Effector CD4-positive, alpha-beta T cell (primary cell): ENCODE measurements around the gene CPNE9. TPM values are rescaled to one million over a fixed set of nuclear protein-coding genes. Genes with fewer than 3 reads are reported as not detected.

Experiments
- DNase-seq: peaks from one replicate; pipeline ENCODE4 v3.0.0-alpha.2; 2020
- total RNA-seq: gene quantifications from one replicate; lab custom pipeline; 2026; lab: John Stamatoyannopoulos, UW

The CPNE9 gene, protein sequence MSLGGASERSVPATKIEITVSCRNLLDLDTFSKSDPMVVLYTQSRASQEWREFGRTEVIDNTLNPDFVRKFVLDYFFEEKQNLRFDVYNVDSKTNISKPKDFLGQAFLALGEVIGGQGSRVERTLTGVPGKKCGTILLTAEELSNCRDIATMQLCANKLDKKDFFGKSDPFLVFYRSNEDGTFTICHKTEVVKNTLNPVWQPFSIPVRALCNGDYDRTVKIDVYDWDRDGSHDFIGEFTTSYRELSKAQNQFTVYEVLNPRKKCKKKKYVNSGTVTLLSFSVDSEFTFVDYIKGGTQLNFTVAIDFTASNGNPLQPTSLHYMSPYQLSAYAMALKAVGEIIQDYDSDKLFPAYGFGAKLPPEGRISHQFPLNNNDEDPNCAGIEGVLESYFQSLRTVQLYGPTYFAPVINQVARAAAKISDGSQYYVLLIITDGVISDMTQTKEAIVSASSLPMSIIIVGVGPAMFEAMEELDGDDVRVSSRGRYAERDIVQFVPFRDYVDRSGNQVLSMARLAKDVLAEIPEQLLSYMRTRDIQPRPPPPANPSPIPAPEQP
- total RNA-seq = not detected

DNA sequence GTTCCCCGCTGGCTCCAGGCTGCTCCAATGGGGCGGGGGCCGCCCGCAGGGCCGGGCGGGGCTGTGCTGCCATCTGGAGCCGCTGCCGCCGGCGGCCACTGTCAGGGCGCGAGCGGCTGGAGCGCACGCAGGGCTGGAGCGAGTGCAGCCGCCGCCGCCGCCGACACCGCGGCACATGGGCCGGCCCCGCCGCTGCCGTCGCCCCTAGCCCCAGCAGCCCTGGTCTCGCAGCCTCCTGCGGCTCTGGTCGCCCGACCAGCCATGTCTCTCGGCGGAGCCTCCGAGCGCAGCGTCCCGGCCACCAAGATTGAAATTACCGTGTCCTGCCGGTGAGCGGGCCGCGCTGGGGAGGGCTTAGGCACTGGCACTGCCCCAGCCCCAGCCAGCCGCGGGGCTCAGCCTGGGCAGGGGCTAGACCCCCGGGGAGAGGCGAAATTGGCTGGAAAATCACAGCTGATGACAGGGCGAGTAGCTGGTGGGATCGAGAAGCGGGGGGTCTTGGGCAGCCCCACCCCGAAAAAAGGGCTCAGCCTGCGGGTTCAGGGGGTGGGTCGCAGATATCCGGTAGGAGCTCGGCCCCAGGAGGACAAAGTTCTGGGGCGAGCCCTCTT lies at the start of gene CPNE9:
Gene CPNE9 (plus strand): TSS at position 98 of the 611 bp plus-strand sequence. CDS start 164 bp downstream, at position 262.
- DNase-seq = no peak

DNA sequence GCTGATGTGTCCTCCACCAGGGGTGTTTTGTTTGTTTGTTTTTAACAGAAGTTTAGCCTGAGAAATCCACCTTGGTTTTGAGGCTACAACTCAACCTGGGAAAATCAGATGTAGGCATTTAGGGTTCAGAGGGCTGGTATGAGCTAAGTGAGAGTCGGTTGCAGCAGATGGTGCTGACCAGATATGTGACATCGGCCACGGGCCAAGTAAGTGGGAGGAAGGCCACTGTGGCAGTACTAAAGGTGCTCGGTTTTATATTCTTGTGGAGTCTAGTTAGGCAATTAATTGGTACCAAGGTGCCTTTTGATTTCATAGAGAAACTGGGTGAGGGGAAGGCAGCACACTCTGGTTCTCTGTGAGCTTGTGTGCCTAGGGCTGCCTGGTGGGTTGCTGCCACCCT lies 43.8 kb upstream of the CPNE9 start:
- DNase-seq = no peak

- DNase-seq = no peak
Measured at GRCh38 chr3:9660972-9661371, 42.7 kb upstream of the CPNE9 start.

GRCh38 chr3:9664119-9664751 lies 39.4 kb upstream of the CPNE9 start:
- DNase-seq = no peak

DNA sequence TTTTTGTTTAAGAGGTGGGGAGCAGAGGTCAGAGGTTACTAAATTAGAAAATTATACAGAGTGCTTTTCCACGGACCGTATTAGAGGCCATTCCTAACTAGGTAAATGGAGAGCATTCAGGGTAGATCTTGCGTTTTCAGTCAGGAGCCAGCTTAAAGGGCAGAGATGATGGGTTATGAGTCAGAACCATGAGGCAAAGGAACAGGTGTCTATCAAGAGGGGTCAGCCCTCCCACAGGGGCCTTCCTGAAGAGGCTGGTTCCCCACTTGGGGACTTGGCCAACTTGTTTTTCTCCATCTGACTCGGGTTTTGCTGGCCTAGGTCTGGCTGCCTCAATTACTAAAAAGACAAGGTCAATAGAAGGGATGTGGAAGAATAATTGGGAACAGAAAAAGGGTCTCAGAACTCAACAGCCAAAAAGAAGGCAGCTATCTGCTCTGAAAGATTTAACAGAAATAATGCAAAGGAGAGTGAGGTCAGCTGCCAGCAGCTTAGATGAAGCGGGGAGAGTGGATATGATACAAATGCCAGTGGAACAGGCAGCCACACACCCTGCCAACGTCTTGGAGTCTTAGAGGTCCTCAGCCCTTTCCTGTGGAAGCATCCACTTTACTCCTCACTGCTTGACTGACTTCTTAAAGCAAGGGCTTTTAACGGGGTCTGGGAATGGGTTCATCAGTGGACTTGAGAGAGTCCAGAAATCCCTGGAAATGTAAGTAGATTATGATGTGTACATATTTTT lies 36.8 kb upstream of the CPNE9 start:
- DNase-seq = no peak

DNA sequence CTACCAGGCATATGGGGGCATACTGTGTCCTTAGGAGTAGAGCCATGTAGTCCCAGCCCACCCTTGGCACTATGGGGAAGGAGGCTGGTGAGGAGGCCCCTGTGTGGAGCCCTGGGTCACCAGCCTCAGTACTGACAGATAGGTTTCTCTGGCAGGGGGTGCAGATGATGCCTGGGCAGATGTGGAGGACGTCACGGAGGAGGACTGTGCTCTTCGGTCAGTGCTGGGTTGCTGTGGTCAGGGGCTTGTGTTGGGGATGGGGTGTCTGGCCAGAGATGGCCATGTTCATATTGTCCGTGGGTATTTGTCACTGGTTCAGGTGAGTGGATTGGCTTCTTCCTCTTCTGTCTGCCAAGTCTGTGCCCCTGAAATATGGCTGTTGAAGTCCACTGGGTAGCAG lies 34.4 kb upstream of the CPNE9 start:
- no peak for DNase-seq

DNA sequence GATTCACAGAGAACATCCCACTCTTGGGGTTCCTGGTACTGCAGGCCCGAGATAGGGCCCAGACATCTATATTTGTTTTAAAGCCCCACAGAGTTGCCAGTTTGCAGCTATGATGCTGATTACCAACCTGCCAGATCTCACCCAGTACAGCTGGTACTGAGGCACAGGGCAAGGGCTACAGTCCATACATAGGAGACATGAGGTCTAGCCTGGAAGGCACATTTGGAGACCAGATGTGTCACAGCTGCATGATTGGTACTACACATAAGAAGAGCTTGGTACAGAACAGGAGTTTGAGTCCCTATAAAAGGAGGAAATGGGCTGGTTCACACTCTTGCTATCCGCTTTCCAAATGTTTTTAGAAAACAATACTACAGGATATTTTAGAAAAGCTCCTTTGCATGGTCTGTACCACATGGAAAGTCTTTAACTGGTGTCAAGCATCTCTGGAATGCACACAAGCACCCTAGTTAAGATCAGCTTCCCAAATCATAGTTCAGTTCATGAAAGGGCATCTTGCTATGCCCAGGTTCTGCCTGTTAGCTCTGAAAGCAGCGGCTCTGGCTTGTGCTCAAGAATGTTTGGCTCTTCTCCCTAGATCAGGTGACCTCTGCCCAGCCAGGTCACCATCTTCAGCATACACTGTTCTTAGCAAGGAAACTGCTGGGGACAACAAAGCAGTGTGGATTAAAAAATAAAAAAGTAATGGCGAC lies 33.8 kb upstream of the CPNE9 start:
- DNase-seq = no peak

GRCh38 chr3:9673082-9673481 lies 30.6 kb upstream of the CPNE9 start:
- DNase-seq = no peak

DNA sequence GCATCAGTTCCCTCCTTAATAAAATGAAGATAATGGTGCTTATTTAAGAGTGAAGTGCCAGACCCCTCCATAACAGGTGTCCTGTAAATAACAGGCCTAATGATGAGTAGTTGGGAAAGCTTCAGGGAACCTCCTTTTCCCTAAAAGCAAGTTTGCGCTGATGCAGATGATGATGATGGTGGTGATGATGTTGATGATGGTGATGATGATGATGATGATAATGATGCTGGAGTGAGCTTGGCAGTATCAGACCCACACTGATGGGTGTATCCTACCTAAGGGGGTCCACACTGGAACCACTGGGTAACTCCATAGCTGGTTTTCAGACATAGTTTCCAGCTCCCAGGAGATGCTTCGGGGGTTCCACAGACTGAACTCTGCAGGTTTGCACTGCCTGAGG lies 29.9 kb upstream of the CPNE9 start:
- DNase-seq = no peak

- no peak for DNase-seq
Measured at GRCh38 chr3:9675736-9676290, 27.8 kb upstream of the CPNE9 start.

DNA sequence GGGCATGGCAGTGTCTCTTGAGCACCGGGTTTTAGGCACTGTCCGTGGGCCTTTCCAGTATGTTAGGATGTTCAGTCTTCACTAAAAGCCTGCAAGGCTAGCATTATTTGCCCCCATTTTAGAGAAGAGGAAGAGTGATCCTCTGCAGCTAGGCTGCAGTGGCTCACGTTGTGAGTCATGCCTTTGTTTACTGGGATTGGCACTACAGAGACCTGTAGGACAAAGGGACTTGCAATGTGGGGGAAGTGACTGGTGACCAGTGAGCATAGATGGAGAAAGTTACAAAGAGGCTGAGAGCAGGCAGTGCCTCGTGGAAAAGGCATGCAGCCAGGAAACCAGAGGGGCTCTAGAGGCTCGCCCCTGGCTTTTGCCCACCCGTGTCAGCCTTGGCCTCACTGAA lies 26.8 kb upstream of the CPNE9 start:
- DNase-seq = no peak

DNA sequence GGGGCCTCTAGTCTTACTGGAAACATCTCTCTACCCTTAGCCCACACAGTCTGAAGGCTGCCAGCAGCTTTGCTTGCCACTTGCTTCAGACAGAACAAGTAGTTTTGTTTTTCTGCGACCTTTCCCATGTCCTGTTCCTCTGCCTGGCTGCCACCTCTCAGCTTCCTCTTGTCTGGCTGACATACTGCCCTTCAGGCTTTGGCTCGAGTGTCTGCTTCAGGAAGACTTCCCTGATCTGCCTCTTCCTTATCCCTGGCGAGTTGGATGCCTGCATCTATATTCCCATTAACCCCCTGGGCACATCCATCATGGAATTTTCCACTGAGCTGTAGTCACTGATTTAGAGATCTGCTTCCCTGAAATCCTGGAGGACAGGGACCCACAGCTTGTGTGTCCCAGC lies 25.1 kb upstream of the CPNE9 start:
- DNase-seq = no peak

GRCh38 chr3:9679476-9680080 lies 24.1 kb upstream of the CPNE9 start:
- DNase-seq = no peak

DNA sequence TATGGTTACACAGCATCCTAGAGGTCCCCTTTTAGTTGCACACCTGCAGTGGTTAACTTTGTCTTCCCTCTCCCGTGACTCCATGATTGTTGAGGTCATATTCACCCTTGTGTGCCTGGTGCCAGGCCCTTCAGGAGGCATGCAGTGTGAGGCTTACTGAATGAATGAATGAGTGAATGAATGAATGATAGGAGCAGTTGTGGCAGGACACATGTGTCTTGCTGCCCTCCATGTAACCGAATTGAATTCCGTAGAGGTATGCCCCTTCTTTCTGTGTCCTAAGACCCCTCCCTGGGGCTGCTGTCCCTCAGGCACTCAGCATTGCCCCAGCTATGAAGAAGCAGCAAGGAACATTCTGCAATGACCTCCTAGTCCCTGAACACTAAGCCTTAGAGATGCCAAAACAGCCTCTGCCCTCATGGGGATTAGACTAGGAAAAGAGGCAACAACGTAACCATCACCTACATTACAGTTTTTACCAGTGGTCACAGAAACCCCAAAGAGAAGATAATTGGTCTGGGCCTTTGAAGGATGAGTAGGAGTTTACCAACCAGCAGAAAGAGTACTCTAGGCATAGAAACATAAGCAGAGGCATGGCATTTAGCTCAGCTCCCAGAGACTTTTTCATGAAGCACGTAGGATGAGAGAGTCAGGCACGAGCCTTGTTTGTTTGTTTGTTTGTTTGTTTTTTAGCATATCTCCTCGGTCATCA lies 22.5 kb upstream of the CPNE9 start:
- no peak for DNase-seq

DNA sequence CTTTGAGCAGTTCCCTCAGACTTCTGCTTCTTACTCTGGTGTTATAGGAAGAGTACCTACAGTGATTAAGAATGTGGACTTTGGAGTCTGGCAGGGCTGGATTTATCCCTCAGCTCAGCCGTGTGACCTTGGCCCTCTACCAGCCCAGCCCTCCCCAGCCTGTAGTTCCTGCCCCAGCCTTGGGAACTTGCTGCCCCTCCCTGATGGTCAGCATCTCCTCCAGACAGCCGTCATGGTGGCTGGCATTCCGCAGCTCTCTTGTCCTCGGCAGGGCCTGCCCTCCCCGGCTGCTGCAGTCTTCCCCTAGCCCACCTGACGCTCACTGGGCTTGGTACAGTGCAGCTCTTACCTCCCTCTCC lies 21.9 kb upstream of the CPNE9 start:
- DNase-seq = no peak

GRCh38 chr3:9682096-9682495 lies 21.5 kb upstream of the CPNE9 start:
- DNase-seq = no peak

- DNase-seq = no peak
Measured at GRCh38 chr3:9683426-9683825, 20.2 kb upstream of the CPNE9 start.

GRCh38 chr3:9685216-9686049 lies 18.2 kb upstream of the CPNE9 start:
- DNase-seq = no peak

DNA sequence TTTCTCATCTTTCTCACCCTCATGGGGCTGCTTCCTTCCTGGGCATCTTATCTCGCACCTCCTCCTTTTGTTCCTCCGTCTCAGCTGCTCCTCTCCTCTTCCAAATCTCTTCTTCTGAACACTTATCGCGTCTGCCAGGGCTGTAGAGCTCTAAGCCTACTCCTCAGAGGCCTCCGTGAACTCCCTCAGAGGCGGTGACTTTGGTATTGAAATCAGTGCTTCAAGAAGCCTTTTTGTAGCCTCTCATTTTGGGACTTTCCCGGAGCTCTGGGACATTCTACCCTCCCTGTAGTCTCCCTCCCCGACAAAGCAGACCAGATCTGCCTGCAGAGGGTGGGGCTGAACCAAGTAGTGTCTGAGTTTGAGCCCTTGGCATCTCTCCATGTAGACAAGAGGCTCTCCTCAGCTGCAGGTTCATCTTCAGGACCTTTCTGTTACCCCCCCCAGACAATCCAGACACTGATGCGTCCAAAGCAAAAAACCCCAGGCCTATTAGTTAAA lies 17.5 kb upstream of the CPNE9 start:
- no peak for DNase-seq

DNA sequence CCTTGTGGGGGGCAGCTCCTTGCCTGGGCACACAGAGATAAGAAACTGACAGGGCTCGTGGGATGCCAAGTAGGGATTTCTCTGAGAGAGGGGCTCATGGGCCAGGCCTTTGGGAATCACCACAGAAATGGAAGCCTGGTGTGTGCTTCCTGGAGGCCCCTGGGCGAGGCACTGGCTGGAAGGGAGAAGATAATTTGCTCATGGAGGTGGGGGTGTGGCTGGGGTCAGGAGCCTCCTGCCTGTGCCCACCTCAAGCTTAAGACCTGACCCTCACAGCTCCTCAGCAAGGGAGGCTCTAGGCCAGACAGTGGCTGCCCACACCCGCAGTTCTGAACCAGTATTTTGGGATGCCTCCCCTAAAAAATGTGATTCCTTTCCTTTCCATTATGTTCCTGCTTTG lies 16.9 kb upstream of the CPNE9 start:
- DNase-seq = no peak
